ENCODE results near the gene NFKB2. TPM values are rescaled to one million over a fixed set of nuclear protein-coding genes. Genes with fewer than 3 reads are reported as not detected.
A peak's percentile ranks its signal among the peaks of the same experiment; 100 is the strongest.

NFKB2 gene
- total RNA-seq, 1 experiment from 2014 or later, result 27.6 TPM

DNA sequence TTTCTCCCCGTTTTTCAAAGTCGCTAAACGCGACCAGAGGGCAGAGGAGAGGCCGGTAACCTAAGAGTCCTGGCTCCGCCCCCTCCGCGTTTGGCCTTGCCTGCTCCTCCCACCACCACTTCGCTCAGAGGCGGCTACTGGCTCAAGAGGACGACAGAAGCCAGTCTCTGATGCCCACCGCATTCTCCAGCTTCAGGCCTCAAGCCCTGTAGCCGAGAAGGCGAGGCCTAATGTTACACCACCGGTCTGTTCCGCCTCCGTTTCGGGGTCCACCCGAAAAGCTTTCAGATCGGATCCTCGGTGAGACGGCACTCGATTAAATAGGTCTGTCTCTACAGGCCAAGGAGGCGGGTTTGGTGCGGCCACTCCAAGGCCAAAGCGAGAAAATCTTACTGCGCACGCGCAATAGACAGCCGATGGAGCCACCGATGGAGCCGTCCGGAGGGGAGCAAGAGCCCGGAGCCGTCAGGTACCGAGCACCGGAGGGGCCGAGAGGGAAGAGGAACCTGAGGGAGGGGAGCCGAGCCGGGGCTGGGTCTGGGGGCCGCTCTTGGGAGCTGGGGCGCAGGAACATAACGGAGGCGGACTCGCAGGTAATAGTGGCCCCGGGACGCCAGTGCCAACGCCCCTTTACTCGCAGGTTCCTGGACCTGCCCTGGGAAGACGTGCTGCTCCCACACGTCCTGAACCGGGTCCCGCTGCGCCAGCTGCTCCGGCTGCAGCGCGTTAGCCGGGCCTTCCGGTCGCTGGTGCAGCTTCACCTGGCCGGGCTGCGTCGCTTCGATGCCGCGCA lies 25.4 kb downstream of the NFKB2 start, which contains the start of gene FBXL15:
TSS of gene FBXL15 (plus strand) at position 123 of the 793 bp plus-strand sequence. CDS start at position 417, 294 bp downstream.
- ChIA-PET POLR2A (interaction anchor here (0.6 to 5.0 kb wide), 10 partner anchors 8 to 299 kb away, joined by 3 to 34 read pairs (median 10); partner anchors contain the start of genes C10orf95, CUEDC2 and NFKB2), CTCF (interaction anchor here (0.6 to 6.7 kb wide), 14 partner anchors 10 to 190 kb away, joined by 3 to 68 read pairs (median 31); partner anchors contain the start of genes ACTR1A, C10orf95, CUEDC2 and NFKB2)
- H3K9me3 Mint-ChIP-seq, result no peaks in the 10 kb centered on the region
- peak within 1 kb of the TSS; percentile 99 for H3K27ac Mint-ChIP-seq
- H3K27me3 Mint-ChIP-seq (ENCODE audit: low read depth), result peaks cover 5% of the 10 kb centered on the region; the same call in 1 of the 2 replicates
- peaks cover 19% of the 10 kb centered on the region for H3K4me1 Mint-ChIP-seq
- peaks cover 9% of the 10 kb centered on the region; the same call in 1 of the 2 replicates for H3K36me3 Mint-ChIP-seq
- peak; percentile 98 for DNase-seq (ENCODE audit: low spot score)
- peak within 1 kb of the TSS; percentile 98 for H3K4me3 Mint-ChIP-seq
- ATAC-seq, result peak; percentile 58
- TF ChIP-seq, protein P1, sequence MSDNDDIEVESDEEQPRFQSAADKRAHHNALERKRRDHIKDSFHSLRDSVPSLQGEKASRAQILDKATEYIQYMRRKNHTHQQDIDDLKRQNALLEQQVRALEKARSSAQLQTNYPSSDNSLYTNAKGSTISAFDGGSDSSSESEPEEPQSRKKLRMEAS (CRISPR knock-in tag; IDR thresholded peaks at IDR 0.05), result peak; percentile 80
- TF ChIP-seq, protein P2, sequence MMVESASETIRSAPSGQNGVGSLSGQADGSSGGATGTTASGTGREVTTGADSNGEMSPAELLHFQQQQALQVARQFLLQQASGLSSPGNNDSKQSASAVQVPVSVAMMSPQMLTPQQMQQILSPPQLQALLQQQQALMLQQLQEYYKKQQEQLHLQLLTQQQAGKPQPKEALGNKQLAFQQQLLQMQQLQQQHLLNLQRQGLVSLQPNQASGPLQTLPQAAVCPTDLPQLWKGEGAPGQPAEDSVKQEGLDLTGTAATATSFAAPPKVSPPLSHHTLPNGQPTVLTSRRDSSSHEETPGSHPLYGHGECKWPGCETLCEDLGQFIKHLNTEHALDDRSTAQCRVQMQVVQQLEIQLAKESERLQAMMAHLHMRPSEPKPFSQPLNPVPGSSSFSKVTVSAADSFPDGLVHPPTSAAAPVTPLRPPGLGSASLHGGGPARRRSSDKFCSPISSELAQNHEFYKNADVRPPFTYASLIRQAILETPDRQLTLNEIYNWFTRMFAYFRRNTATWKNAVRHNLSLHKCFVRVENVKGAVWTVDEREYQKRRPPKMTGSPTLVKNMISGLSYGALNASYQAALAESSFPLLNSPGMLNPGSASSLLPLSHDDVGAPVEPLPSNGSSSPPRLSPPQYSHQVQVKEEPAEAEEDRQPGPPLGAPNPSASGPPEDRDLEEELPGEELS (CRISPR knock-in tag; IDR thresholded peaks at IDR 0.05), result no peak
- TF ChIP-seq ERG (CRISPR knock-in tag; IDR thresholded peaks at IDR 0.05) (no peak), RORB (CRISPR knock-in tag; IDR thresholded peaks at IDR 0.05) (no peak), ZNF671 (CRISPR knock-in tag; IDR thresholded peaks at IDR 0.05) (no peak), ESRRA (CRISPR knock-in tag; IDR thresholded peaks at IDR 0.05; ENCODE audit: borderline replicate concordance) (no peak), TEAD1 (CRISPR knock-in tag; IDR thresholded peaks at IDR 0.05) (peak; percentile 58; the same call in 1 of the 2 replicates), ZNF416 (CRISPR knock-in tag; IDR thresholded peaks at IDR 0.05) (no peak), CREB1 (CRISPR knock-in tag; IDR thresholded peaks at IDR 0.05) (no peak), E2F4 (CRISPR knock-in tag; IDR thresholded peaks at IDR 0.05; ENCODE audit: borderline replicate concordance, low read depth) (no peak), TEAD4 (CRISPR knock-in tag; IDR thresholded peaks at IDR 0.05) (no peak), ZNF317 (CRISPR knock-in tag; IDR thresholded peaks at IDR 0.05; ENCODE audit: borderline replicate concordance, low read depth) (no peak), GTF2I (CRISPR knock-in tag; conservative IDR thresholded peaks at IDR 0.05) (no peak), PRDM15 (CRISPR knock-in tag; IDR thresholded peaks at IDR 0.05) (no peak), TCF7 (CRISPR knock-in tag; IDR thresholded peaks at IDR 0.05; ENCODE audit: low read depth) (no peak), ATF3 (CRISPR knock-in tag; conservative IDR thresholded peaks at IDR 0.05) (no peak), ZNF138 (CRISPR knock-in tag; conservative IDR thresholded peaks at IDR 0.05) (peak; percentile 74; the same call in 1 of the 2 replicates)
- TF ChIP-seq, protein P3, sequence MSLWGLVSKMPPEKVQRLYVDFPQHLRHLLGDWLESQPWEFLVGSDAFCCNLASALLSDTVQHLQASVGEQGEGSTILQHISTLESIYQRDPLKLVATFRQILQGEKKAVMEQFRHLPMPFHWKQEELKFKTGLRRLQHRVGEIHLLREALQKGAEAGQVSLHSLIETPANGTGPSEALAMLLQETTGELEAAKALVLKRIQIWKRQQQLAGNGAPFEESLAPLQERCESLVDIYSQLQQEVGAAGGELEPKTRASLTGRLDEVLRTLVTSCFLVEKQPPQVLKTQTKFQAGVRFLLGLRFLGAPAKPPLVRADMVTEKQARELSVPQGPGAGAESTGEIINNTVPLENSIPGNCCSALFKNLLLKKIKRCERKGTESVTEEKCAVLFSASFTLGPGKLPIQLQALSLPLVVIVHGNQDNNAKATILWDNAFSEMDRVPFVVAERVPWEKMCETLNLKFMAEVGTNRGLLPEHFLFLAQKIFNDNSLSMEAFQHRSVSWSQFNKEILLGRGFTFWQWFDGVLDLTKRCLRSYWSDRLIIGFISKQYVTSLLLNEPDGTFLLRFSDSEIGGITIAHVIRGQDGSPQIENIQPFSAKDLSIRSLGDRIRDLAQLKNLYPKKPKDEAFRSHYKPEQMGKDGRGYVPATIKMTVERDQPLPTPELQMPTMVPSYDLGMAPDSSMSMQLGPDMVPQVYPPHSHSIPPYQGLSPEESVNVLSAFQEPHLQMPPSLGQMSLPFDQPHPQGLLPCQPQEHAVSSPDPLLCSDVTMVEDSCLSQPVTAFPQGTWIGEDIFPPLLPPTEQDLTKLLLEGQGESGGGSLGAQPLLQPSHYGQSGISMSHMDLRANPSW (CRISPR knock-in tag; conservative IDR thresholded peaks at IDR 0.05; ENCODE audit: low read depth), result peak; percentile 71; the same call in 1 of the 2 replicates
- TF ChIP-seq, protein P4, sequence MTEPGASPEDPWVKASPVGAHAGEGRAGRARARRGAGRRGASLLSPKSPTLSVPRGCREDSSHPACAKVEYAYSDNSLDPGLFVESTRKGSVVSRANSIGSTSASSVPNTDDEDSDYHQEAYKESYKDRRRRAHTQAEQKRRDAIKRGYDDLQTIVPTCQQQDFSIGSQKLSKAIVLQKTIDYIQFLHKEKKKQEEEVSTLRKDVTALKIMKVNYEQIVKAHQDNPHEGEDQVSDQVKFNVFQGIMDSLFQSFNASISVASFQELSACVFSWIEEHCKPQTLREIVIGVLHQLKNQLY (CRISPR knock-in tag; IDR thresholded peaks at IDR 0.05), result no peak
- TF ChIP-seq, protein P5, sequence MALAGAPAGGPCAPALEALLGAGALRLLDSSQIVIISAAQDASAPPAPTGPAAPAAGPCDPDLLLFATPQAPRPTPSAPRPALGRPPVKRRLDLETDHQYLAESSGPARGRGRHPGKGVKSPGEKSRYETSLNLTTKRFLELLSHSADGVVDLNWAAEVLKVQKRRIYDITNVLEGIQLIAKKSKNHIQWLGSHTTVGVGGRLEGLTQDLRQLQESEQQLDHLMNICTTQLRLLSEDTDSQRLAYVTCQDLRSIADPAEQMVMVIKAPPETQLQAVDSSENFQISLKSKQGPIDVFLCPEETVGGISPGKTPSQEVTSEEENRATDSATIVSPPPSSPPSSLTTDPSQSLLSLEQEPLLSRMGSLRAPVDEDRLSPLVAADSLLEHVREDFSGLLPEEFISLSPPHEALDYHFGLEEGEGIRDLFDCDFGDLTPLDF (CRISPR knock-in tag; IDR thresholded peaks at IDR 0.05), result no peak
- TF ChIP-seq, protein P6, sequence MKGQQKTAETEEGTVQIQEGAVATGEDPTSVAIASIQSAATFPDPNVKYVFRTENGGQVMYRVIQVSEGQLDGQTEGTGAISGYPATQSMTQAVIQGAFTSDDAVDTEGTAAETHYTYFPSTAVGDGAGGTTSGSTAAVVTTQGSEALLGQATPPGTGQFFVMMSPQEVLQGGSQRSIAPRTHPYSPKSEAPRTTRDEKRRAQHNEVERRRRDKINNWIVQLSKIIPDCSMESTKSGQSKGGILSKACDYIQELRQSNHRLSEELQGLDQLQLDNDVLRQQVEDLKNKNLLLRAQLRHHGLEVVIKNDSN (CRISPR knock-in tag; IDR thresholded peaks at IDR 0.05), result peak; percentile 52; the same call in 1 of the 2 replicates

Measured in WTC11 (cell line).